Panc1 (cell line): ENCODE data around the gene MTAP.

Experiments used
- POLR2AphosphoS5 ChIP-seq: IDR thresholded peaks from 2 replicates; pipeline ENCODE4 v1.6.1; 2012; ENCODE audit warnings: mild to moderate bottlenecking, low read depth, low read length, moderate library complexity
- TF ChIP-seq, protein P1 (sequence below): fragments of 450-650 bp; IDR thresholded peaks from 2 replicates; pipeline ENCODE4 v1.5.1; 2017; ENCODE audit warnings: mild to moderate bottlenecking

DNA sequence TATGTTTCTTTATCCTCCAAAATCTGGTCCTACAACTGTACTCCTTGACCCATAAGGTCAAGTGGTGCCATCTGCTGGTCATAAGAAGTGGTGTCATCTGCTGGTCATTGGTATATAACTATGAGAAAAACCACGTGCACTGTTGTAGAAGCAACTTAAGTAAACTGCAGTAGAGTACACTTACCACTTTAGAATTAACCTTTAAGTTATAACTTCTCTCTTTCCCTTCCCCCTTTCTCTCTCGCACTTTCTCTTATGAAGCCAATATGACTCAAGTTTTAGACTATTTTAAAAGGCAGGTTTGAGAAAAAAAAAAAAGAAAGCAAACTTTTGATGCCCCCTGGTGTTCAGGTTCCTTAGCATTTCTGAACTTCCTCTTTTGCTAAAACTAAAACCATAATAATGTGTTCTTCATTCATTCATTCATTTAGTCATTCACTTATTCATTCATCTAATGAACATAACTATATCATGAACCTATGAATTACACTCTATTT lies 12.8 kb upstream of the MTAP start:
- no peak for TF ChIP-seq POLR2AphosphoS5
- TF ChIP-seq, protein P1, sequence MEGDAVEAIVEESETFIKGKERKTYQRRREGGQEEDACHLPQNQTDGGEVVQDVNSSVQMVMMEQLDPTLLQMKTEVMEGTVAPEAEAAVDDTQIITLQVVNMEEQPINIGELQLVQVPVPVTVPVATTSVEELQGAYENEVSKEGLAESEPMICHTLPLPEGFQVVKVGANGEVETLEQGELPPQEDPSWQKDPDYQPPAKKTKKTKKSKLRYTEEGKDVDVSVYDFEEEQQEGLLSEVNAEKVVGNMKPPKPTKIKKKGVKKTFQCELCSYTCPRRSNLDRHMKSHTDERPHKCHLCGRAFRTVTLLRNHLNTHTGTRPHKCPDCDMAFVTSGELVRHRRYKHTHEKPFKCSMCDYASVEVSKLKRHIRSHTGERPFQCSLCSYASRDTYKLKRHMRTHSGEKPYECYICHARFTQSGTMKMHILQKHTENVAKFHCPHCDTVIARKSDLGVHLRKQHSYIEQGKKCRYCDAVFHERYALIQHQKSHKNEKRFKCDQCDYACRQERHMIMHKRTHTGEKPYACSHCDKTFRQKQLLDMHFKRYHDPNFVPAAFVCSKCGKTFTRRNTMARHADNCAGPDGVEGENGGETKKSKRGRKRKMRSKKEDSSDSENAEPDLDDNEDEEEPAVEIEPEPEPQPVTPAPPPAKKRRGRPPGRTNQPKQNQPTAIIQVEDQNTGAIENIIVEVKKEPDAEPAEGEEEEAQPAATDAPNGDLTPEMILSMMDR, result peak; percentile 72; the same call in 1 of the 2 replicates
